Loucy (cell line): Measurements from ENCODE around the gene VWA7.

Experiments used
- EZH2phosphoT487 ChIP-seq: fragments of 200-600 bp; IDR thresholded peaks from 2 replicates; pipeline ENCODE4 v1.6.1; 2018; ENCODE audit warnings: antibody characterized with exemption, mild to moderate bottlenecking, moderate library complexity, borderline replicate concordance
- TF ChIP-seq, protein P1 (sequence below): fragments of 200-600 bp; sonication (generic); conservative IDR thresholded peaks from 2 replicates; pipeline ENCODE4 v1.5.1; 2014; ENCODE audit warnings: mild to moderate bottlenecking, antibody characterized with exemption, low read length

DNA sequence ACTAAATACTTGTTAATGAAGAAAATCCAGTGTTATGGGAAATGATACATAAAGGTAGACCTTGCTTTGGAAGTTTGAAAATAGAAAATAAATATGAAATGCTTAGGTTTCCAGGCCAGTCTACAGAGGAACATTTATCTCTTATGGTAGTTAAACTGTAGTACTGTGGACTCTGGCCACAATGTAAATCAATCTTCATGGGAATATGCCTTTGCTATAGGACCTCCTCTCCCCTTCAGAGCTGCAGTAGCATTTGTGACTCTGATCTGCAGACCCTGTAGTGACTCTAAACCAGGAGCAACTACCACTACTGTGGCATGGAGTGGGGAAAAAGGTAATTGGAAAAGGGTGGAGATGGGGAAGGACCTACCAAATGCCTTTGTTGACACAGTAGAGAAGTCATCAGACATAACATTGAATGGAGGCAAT is 42.8 kb upstream of the VWA7 start:
- no peak for TF ChIP-seq EZH2phosphoT487
- TF ChIP-seq, protein P1, sequence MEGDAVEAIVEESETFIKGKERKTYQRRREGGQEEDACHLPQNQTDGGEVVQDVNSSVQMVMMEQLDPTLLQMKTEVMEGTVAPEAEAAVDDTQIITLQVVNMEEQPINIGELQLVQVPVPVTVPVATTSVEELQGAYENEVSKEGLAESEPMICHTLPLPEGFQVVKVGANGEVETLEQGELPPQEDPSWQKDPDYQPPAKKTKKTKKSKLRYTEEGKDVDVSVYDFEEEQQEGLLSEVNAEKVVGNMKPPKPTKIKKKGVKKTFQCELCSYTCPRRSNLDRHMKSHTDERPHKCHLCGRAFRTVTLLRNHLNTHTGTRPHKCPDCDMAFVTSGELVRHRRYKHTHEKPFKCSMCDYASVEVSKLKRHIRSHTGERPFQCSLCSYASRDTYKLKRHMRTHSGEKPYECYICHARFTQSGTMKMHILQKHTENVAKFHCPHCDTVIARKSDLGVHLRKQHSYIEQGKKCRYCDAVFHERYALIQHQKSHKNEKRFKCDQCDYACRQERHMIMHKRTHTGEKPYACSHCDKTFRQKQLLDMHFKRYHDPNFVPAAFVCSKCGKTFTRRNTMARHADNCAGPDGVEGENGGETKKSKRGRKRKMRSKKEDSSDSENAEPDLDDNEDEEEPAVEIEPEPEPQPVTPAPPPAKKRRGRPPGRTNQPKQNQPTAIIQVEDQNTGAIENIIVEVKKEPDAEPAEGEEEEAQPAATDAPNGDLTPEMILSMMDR: no peak
